PC-9 (cell line): ENCODE data around the gene MEIS2. TPM values are rescaled to one million over a fixed set of nuclear protein-coding genes. Genes with fewer than 3 reads are reported as not detected.

Experiments used
- BruUV-seq: library from RNA; stranded (reverse); fragments of 400-500 nt; replicated peaks from 2 replicates; lab custom pipeline; 2021; lab: Mats Ljungman, UMichigan
- CTCF ChIA-PET: fragments of 300-600 bp; sonication (Branson Sonifier 250); formaldehyde crosslinking; loops from one replicate; lab custom pipeline; 2022; ENCODE audit warnings: antibody characterized with exemption; lab: Charles Lee
- POLR2A ChIA-PET: fragments of 300-600 bp; sonication (Branson Sonifier 250); formaldehyde crosslinking; loops from one replicate; lab custom pipeline; 2022; ENCODE audit warnings: antibody characterized with exemption; ENCODE audit not compliant: unreplicated experiment; lab: Charles Lee
- DNase-seq, 2 experiments: peaks; one replicate each; pipeline versions ENCODE4 v3.0.0 to v3.0.0-alpha.2; 2015 to 2022; ENCODE audit warnings: mixed read lengths in 1 of 2
- H2AFZ ChIP-seq: fragments of 200-600 bp; sonication (generic); 2 replicates; pipeline ENCODE4 v1.8.1; 2017; ENCODE audit warnings: antibody characterized with exemption
- H3F3A ChIP-seq: fragments of 200-600 bp; sonication (generic); 2 replicates; pipeline ENCODE4 v1.8.1; 2017; ENCODE audit warnings: antibody characterized with exemption, mild to moderate bottlenecking, low read depth; ENCODE audit not compliant: insufficient read depth
- H3K27ac ChIP-seq: fragments of 200-600 bp; sonication (generic); 2 replicates; pipeline ENCODE4 v1.6.1; 2016; ENCODE audit warnings: mixed run types
- H3K27me3 ChIP-seq: fragments of 200-600 bp; sonication (generic); 2 replicates; pipeline ENCODE4 v1.6.1; 2016; ENCODE audit warnings: low read depth, mixed run types; ENCODE audit not compliant: insufficient read depth
- H3K36me3 ChIP-seq: fragments of 200-600 bp; sonication (generic); 2 replicates; pipeline ENCODE4 v1.6.1; 2016; ENCODE audit warnings: low read depth, mixed run types
- H3K4me1 ChIP-seq: fragments of 200-600 bp; sonication (generic); replicated peaks from 2 replicates; pipeline ENCODE4 v1.6.1; 2016; ENCODE audit warnings: mixed run types; ENCODE audit not compliant: insufficient read depth
- H3K4me2 ChIP-seq: fragments of 200-600 bp; sonication (generic); 2 replicates; pipeline ENCODE4 v1.6.1; 2017; ENCODE audit warnings: mixed run types
- H3K4me3 ChIP-seq: fragments of 200-600 bp; sonication (generic); 2 replicates; pipeline ENCODE4 v1.6.1; 2016; ENCODE audit warnings: mixed run types
- H3K79me2 ChIP-seq: fragments of 200-600 bp; sonication (generic); 2 replicates; pipeline ENCODE4 v1.6.1; 2017; ENCODE audit warnings: low read depth, mixed run types
- H3K9me2 ChIP-seq: fragments of 200-600 bp; sonication (generic); 2 replicates; pipeline ENCODE4 v1.8.1; 2017; ENCODE audit warnings: mild to moderate bottlenecking; ENCODE audit not compliant: insufficient read depth
- H3K9me3 ChIP-seq: fragments of 200-600 bp; sonication (generic); 2 replicates; pipeline ENCODE4 v1.8.1; 2016; ENCODE audit warnings: low read depth; ENCODE audit not compliant: insufficient read depth
- H4K20me1 ChIP-seq: fragments of 200-600 bp; sonication (generic); 2 replicates; pipeline ENCODE4 v1.8.1; 2017; ENCODE audit not compliant: insufficient read depth
- CTCF ChIP-seq: fragments of 200-600 bp; sonication (generic); conservative IDR thresholded peaks from 2 replicates; pipeline ENCODE4 v1.6.1; 2017; ENCODE audit warnings: mixed run types, antibody characterized with exemption, mild to moderate bottlenecking, moderate library complexity
- EZH2 ChIP-seq: fragments of 200-600 bp; sonication (generic); IDR thresholded peaks from 2 replicates; pipeline ENCODE4 v1.8.0; 2017; ENCODE audit warnings: antibody characterized with exemption, low read depth
- intact Hi-C: fragments of 100-400 bp; cut with micrococcal nuclease; formaldehyde crosslinking; loops from one replicate; pipeline ENCODE4 v1.10.0; 2022; ENCODE audit not compliant: unreplicated experiment
- total RNA-seq: library from RNA; stranded (reverse); gene quantifications from 2 replicates; pipeline ENCODE4 v1.2.3, GENCODE V29; 2021

MEIS2 gene
- total RNA-seq, 1 experiment from 2014 or later = 29.1 TPM

- BruUV-seq = no TSS peak
- H3K27me3 ChIP-seq = no peaks in the 10 kb centered on the region
- CTCF ChIA-PET = no interaction called here
- POLR2A ChIA-PET = no interaction called here
- intact Hi-C loops = no loop called here
- TF ChIP-seq CTCF (no peak), EZH2 (no peak)
- no peak overlapping the region for H2AFZ ChIP-seq
- H3K27ac ChIP-seq = no peak overlapping the region
- no peak for DNase-seq
- no peaks in the 10 kb centered on the region for H4K20me1 ChIP-seq
- no peak overlapping the region for H3K4me3 ChIP-seq
- H3F3A ChIP-seq = no peaks in the 10 kb centered on the region
- H3K9me2 ChIP-seq = no peaks in the 10 kb centered on the region
- no peaks in the 10 kb centered on the region for H3K9me3 ChIP-seq
- H3K4me2 ChIP-seq = no peak overlapping the region
- no peaks in the 10 kb centered on the region for H3K4me1 ChIP-seq
- peaks cover 4% of the 10 kb centered on the region; the same call in 1 of the 2 replicates for H3K36me3 ChIP-seq
- H3K79me2 ChIP-seq = no peaks in the 10 kb centered on the region
These were observed 156.6 kb downstream of the MEIS2 start for GRCh38 chr15:36943508-36944361.

- no peaks in the 10 kb centered on the region for H3K9me3 ChIP-seq
- H4K20me1 ChIP-seq = no peaks in the 10 kb centered on the region
- H3K4me1 ChIP-seq = no peaks in the 10 kb centered on the region
- intact Hi-C loops = no loop called here
- no peaks in the 10 kb centered on the region for H3F3A ChIP-seq
- BruUV-seq = no TSS peak
- no peaks in the 10 kb centered on the region for H3K27me3 ChIP-seq
- H3K36me3 ChIP-seq = peaks cover 4% of the 10 kb centered on the region; the same call in 1 of the 2 replicates
- no peaks in the 10 kb centered on the region for H3K79me2 ChIP-seq
- no peak overlapping the region for H3K4me3 ChIP-seq
- POLR2A ChIA-PET = no interaction called here
- no peaks in the 10 kb centered on the region for H3K9me2 ChIP-seq
- CTCF ChIA-PET = no interaction called here
- H3K4me2 ChIP-seq = no peak overlapping the region
- no peak overlapping the region for H2AFZ ChIP-seq
- no peak overlapping the region for H3K27ac ChIP-seq
- no peak for TF ChIP-seq EZH2
- no peak for TF ChIP-seq CTCF
- no peak for DNase-seq
These were observed 158.0 kb downstream of the MEIS2 start for GRCh38 chr15:36942248-36942827.

- intact Hi-C loops = no loop called here
- ChIA-PET POLR2A (no interaction called here), CTCF (no interaction called here)
- no peak for TF ChIP-seq EZH2
- TF ChIP-seq CTCF = no peak
- H3K4me2 ChIP-seq = no peak overlapping the region
- no peaks in the 10 kb centered on the region for H3K4me1 ChIP-seq
- no peaks in the 10 kb centered on the region for H3F3A ChIP-seq
- no peak overlapping the region for H3K4me3 ChIP-seq
- no peaks in the 10 kb centered on the region for H4K20me1 ChIP-seq
- no peaks in the 10 kb centered on the region for H3K27me3 ChIP-seq
- H3K9me2 ChIP-seq = no peaks in the 10 kb centered on the region
- no peak overlapping the region for H2AFZ ChIP-seq
- no peaks in the 10 kb centered on the region for H3K9me3 ChIP-seq
- peaks cover 1% of the 10 kb centered on the region; the same call in 1 of the 2 replicates for H3K36me3 ChIP-seq
- no TSS peak for BruUV-seq
- H3K27ac ChIP-seq = no peak overlapping the region
- no peaks in the 10 kb centered on the region for H3K79me2 ChIP-seq
- no peak for DNase-seq
These were observed 158.6 kb downstream of the MEIS2 start for GRCh38 chr15:36941798-36942197.
